HG02884 (cell line): Measurements from ENCODE around the gene METTL27.
"Not testable (repeated sequence)": the region's sequence is repeated elsewhere in the genome, so short reads cannot be mapped to it uniquely, and the experiment has no call there.

Source experiments
- ATAC-seq: cut with Tn5 transposase; IDR thresholded peaks from one replicate; pipeline ENCODE4 v1.9.1; 2021; ENCODE audit warnings: mild to moderate bottlenecking, moderate library complexity; ENCODE audit not compliant: unreplicated experiment

METTL27 gene

GRCh38 chr7:73822319-73823173 lies 19.8 kb downstream of the METTL27 start:
- no peak for ATAC-seq

GRCh38 chr7:73821597-73822285 lies 20.6 kb downstream of the METTL27 start:
- not testable (repeated sequence) for ATAC-seq

- ATAC-seq = no peak
Measured at GRCh38 chr7:73820013-73820412, 22.3 kb downstream of the METTL27 start.

- no peak for ATAC-seq
Measured at GRCh38 chr7:73817121-73817520, 25.2 kb downstream of the METTL27 start.

- ATAC-seq = no peak
Measured at GRCh38 chr7:73815436-73815835, 26.9 kb downstream of the METTL27 start.

GRCh38 chr7:73812996-73813395 lies 29.3 kb downstream of the METTL27 start:
- no peak for ATAC-seq

GRCh38 chr7:73811760-73812168 lies 30.6 kb downstream of the METTL27 start:
- peak; percentile 59 for ATAC-seq

GRCh38 chr7:73810998-73811360 lies 31.3 kb downstream of the METTL27 start:
- ATAC-seq = no peak

- no peak for ATAC-seq
Measured at GRCh38 chr7:73809467-73809951, 32.8 kb downstream of the METTL27 start.

- no peak for ATAC-seq
Measured at GRCh38 chr7:73802459-73802858, 39.9 kb downstream of the METTL27 start.

GRCh38 chr7:73801577-73801976 lies 40.7 kb downstream of the METTL27 start:
- ATAC-seq = no peak

GRCh38 chr7:73799282-73800141 lies 42.8 kb downstream of the METTL27 start:
- no peak for ATAC-seq

GRCh38 chr7:73797176-73797575 lies 45.1 kb downstream of the METTL27 start:
- not testable (repeated sequence) for ATAC-seq

GRCh38 chr7:73796656-73797055 lies 45.7 kb downstream of the METTL27 start:
- ATAC-seq = not testable (repeated sequence)

- ATAC-seq = not testable (repeated sequence)
Measured at GRCh38 chr7:73795188-73795587, 47.1 kb downstream of the METTL27 start.

- not testable (repeated sequence) for ATAC-seq
Measured at GRCh38 chr7:73791170-73791690, 51.1 kb downstream of the METTL27 start.

GRCh38 chr7:73789051-73789450 lies 53.3 kb downstream of the METTL27 start:
- ATAC-seq = no peak

- not testable (repeated sequence) for ATAC-seq
Measured at GRCh38 chr7:73787786-73788048, 54.6 kb downstream of the METTL27 start.

- no peak for ATAC-seq
Measured at GRCh38 chr7:73786588-73786987, 55.7 kb downstream of the METTL27 start.
